Activated CD4-positive, alpha-beta T cell treated with anti-CD3 and anti-CD28 coated beads for 4 hours (primary cell): ENCODE results near the gene GBGT1.
A peak's percentile ranks its signal among the peaks of the same experiment; 100 is the strongest.

ENCODE experiments used
- DNase-seq, 2 donors: peaks; one replicate each; pipeline ENCODE4 v3.0.0-alpha.2; 2020

The GBGT1 gene

GRCh38 chr9:133141833-133142595 is 21.7 kb downstream of the GBGT1 start:
- DNase-seq, result peak; percentile 46 to 74

DNA sequence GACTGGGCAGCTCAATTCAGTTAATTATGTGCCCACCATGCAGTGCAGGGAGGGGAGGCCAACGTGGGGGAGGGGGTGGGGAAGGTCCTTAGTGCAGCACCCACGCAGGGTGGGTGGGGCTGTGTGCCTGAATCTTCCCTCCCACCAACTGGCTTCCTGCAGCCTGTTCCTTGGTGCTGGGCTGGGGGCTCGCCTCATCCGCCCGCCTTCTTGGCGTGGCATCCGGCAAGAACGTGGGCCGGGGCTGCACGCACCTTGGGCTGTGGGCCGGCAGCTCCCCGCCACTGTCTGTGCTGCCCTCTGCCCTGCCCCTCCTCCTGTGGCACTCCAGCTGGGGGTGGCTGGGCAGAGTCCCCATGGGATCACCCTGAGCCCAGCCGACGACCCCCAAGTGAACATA is 23.1 kb downstream of the GBGT1 start:
- DNase-seq, result no peak

- DNase-seq, result no peak
These were observed 23.6 kb downstream of the GBGT1 start for GRCh38 chr9:133140174-133140505.

- no peak for DNase-seq
These were observed 24.2 kb downstream of the GBGT1 start for GRCh38 chr9:133139246-133140173.

GRCh38 chr9:133137451-133138231 is 26.1 kb downstream of the GBGT1 start:
- DNase-seq, result peak; percentile 34 to 41

- DNase-seq, result peak; percentile 48 to 53
These were observed 28.5 kb downstream of the GBGT1 start for GRCh38 chr9:133135146-133135745.

DNA sequence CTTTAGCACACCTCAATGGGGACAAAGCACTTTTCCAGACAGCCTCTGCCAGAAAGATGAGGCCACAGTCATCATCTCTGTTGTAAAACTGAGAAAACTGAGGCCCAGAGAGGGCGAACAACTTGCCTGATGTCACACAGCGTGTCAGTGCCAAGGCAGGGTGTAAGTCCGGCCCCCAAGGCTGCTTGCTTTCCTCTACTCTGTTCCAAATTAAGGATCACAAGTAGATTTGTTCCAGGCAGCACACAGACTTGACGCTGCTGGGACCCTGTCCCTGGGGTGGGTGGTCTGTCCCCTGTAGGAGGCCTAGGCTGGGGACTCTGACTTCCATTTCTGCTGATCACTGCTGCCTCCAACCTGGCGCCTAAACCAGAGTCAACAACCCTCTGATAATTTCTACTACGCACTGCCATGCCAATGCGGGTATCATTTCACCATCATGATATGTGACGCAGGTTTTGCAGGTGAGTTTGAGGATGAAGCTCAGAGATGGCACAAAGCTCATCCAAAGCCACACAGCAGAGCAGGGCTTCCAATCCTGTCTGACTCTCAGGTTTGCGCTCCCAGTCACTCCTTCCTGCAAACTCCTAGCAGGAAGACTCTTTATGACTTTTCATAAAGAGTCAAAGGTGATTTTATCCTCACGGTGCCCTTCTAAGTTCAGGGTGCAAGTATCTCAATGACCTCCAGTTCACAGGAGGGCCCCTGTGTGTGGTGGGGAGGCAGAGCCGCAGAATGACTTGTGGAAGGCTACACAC is 29.1 kb downstream of the GBGT1 start:
- DNase-seq, result no peak

GRCh38 chr9:133133681-133134387 is 29.9 kb downstream of the GBGT1 start:
- DNase-seq, result peak; percentile 78 to 81

DNA sequence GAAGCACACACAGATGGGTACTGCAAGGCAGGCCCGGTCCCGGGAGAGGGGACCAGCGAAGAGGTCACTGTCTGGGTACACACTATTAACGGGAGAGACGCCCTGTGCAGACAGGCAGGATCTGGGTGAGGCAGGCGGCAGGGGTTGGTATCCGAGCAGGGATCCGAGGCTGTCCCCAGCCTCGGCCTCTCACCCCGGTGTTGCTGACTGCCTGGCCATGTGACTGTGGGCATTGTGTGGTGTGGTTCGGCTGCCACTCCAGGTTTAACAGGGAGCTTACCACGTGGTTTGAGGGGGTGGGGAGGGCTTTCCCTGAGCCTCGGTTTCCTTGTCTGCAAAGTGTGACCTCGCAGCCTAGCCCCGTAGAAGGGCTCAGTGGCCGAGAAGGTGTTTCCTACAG is 31.5 kb downstream of the GBGT1 start:
- DNase-seq, result no peak

DNA sequence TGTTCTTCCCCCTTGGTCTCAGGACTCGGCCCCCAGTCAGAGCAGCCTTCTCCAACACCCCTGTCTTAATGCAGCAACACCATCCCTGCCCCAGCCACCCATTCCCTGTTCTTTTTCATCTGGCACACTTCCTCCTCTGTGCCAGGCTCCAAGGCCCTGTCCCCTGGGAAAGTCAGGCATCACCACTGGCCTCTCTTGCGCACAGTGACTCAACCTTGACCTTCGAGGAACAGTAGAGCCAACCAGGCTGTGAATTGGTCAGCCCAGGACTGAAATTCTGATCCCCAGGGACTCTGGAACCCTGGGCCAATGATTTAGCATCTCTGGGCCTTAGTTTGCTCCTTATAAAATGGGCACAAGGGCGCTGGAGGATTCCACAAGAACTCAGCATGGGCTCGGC is 32.2 kb downstream of the GBGT1 start:
- no peak for DNase-seq

DNA sequence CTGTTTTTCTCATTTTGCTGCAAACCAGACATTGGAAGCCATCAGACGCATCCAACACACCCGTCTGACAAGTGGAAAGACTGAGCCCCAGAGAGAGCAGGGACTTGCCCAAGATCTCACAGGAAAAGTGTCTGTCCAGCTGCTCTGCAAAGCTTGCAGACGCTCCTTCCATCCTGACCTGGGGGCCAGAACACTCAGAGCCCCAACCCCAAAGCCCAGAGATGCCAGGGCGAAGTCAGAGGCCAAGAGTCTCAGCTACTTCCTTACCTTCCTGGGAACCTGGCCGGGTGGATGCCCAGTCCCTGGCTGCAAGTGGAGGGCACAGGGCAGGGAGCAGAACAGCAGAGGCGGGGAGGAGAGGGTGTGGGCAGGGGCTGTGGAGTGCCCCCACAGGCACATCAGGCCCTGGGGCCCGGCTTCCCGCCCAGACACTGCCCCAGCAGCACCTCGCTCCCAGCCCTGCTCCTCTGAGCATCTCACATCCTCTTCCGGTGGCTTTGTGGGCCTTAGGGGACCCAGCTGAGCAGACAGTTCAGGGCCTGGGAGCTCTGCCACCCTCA is 32.9 kb downstream of the GBGT1 start:
- DNase-seq, result peak; percentile 31 to 58

DNA sequence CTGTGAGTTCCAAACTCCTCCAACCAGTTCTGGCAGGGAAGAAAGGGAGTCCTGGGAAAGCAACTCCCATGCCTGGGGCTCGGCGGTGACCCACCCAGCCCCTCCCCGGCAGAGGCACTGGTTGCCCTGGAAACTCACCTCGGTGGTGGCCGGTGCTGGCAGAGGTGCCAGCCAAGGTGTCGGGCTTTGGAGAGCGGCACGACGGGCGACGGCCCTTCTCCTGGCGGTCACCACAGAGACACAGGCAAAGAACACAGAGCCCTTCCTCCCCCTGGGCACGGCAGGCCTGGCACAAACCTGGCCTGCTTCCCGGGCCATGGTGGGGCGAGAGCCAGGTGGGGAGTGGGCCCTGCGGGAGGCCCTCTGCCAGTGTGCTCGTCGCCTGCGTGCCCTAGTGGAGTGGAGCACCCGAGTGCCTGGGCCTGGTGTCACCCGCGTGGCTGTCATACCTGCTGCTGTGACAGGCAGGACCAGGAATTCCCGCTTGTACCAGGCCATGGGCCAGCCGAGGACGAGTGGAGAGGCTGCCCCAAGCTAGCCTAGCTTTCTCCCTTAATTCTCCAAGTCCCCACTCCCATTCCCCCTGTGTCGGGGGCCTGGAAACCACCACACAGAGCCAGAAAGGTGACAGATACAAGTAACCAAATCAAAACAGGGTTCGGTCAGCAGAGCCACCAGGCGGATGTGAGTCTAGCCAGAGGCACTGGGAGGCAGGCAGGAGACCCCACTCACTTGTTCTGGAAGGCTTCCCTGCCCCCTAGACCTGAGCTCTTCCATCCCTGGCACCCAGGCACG is 34.5 kb downstream of the GBGT1 start:
- DNase-seq, result no peak

DNA sequence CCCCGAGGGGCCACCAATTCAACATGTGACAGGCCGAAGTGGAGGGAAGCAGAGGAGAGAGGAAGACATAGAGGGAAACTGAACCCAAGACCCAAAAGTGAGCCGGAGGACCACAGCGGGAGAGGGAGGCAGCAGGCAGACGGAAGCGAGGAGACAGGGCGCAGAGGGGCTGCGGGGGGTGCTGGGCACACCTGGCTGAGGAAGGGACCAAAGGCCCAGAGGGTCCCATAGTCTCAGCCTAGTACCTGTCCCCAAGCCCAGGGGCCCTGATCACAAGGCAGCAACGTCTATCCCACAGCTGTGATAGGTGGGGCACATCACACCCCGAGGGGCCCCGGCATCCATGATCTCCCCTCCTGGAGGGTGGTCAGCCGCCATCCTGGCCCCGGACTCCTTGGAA is 35.6 kb downstream of the GBGT1 start:
- no peak for DNase-seq

- DNase-seq, result peak; percentile 42 to 64
These were observed 36.3 kb downstream of the GBGT1 start for GRCh38 chr9:133127340-133127981.

DNA sequence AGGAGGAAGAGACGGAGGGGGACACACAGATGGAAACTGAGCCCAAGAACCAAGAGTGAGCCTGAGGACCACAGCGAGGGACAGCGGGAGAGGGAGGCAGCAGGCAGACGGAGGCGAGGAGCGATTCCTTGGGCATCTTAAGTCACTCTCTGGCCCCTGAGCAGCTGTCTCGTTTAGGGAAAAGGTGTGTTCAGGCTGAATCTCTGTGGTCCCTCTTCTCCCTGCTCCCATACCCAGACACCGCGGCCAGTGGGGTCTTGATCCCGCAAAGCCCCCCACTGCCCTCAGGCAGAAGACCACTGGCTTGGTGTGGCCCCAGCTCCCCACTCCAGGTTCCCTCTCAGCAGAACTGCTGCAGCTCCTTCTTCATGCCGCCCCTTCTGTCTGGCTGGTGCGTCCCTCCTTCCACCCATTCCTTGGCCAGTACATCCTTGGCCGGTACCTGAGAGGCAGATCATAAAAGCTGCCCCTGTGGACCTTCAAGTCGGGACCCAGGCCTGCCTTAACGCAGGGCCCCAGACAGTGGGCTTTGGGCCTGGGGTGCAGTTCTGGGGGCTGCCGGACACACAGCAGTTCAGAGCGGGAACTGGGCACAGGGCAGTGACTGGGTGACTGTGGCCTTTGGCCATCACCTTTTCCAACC is 36.9 kb downstream of the GBGT1 start:
- no peak for DNase-seq

DNA sequence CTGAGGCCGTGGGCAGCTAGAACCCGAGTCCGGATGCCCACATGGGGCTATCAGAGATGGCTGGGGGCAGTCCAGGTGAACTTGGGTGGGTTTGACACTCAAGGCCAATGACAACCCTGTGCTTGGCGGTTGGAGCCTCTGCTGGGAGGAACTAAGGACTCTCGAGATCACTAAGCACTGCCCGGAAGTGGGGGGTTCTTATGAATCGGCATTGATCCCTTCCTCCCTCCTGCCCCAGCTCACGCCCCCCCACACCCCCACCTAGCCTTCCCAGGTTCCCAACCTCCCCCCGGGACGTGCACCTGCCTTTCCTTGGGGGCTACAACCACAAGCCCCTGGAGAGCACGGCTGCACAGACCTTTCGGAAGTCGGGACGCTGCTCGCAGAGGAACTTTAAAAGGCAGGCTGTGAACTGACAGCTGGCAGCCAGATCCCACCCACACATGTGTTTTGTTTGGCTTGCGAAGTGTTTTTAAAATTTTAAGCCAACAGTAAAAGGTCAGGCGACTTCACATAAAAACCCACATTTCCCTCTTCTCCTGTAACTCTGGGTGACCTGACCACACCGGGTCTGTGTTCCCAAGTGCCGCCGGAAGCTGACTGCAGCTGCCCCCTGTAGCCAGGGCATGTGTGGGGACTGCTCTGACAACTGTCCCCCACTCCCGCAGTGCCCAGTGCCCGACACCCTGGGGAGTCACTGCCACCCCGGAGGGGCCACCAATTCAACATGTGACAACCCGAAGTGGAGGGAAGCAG is 37.6 kb downstream of the GBGT1 start:
- DNase-seq, result no peak

DNA sequence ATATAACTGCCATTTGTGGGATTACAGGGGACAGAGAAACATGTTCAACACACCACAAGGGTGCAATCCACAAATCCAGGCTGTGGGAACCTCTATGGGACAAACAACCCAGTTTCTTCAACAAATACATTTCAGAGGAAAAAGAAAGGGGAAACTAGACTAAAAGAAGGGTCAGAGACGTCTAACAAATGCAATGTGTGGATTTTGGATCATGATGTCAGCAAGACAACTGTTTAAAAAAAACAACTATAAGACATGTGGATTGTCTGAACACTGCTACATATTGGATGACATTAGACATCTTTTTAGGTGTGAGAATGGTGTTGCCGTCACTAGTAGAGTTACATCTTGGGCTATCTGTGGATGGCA is 38.8 kb downstream of the GBGT1 start:
- no peak for DNase-seq

GRCh38 chr9:133124123-133124906 is 39.4 kb downstream of the GBGT1 start:
- no peak for DNase-seq
